Measurements from ENCODE around the gene ADCY9. TPM values are rescaled to one million over a fixed set of nuclear protein-coding genes. Genes with fewer than 3 reads are reported as not detected.

Gene ADCY9
- total and polyA plus RNA-seq, 2 donors from 2014 or later, result 6.8 to 23.7 TPM

DNA sequence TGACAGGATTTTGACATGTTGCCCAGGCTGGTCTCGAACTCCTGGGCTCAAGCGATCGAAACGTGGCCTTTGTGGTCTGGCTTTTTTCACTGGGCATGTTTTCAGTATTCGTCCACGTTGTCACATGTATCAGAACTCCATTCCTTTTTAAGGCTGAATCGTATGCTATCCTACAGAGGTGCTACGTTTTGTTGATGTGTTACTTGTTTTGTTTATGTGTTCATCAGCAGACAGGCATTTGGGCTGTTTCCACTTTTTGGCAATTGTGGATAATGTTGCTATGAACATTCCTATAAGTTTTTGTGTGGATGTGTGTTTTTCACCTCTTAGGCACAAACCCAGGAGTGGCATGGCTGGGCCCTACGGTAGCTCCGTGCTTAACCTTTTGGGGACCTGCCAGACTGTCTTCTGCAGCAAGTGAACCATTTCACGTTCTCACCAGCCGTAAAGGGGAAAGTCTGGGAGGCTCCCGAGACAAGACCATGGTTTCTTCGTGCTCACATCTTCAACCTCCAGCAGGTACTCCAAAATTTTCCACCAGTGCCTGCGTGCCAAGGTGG is 26.9 kb downstream of the ADCY9 start:
- Histone ChIP-seq H3K9ac (ENCODE audit: low read length in 3 of 3) (no peak overlapping the region), H3K4me3 (ENCODE audit: low read length in 3 of 3) (no peak overlapping the region), H3K4me1 (ENCODE audit: control insufficient read depth in 2 of 3, insufficient read depth in 2 of 3, low read depth in 1 of 3, low read length in 3 of 3) (peaks cover 0 to 18% (median 11%) of the 10 kb centered on the region in 3 donors), H3K27me3 (ENCODE audit: control insufficient read depth, insufficient read depth, low read length) (no peaks in the 10 kb centered on the region), H3K36me3 (ENCODE audit: control insufficient read depth in 2 of 3, insufficient read depth in 3 of 3, low read length in 3 of 3) (no peaks in the 10 kb centered on the region), H3K27ac (ENCODE audit: low read depth in 2 of 2, low read length in 2 of 2) (peak overlapping the region; percentile 47 to 76), H3K9me3 (ENCODE audit: control insufficient read depth in 2 of 3, insufficient read depth in 1 of 3, low read length in 3 of 3) (no peaks in the 10 kb centered on the region)
- TF ChIP-seq, protein P1, sequence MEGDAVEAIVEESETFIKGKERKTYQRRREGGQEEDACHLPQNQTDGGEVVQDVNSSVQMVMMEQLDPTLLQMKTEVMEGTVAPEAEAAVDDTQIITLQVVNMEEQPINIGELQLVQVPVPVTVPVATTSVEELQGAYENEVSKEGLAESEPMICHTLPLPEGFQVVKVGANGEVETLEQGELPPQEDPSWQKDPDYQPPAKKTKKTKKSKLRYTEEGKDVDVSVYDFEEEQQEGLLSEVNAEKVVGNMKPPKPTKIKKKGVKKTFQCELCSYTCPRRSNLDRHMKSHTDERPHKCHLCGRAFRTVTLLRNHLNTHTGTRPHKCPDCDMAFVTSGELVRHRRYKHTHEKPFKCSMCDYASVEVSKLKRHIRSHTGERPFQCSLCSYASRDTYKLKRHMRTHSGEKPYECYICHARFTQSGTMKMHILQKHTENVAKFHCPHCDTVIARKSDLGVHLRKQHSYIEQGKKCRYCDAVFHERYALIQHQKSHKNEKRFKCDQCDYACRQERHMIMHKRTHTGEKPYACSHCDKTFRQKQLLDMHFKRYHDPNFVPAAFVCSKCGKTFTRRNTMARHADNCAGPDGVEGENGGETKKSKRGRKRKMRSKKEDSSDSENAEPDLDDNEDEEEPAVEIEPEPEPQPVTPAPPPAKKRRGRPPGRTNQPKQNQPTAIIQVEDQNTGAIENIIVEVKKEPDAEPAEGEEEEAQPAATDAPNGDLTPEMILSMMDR (IDR thresholded peaks at IDR 0.05; ENCODE audit: borderline replicate concordance, extremely low read depth, insufficient read depth), result no peak
- intact Hi-C loops (cut with DNase I), result no loop called here
- no peak for FAIRE-seq
- DNase-seq, result no peak

DNA sequence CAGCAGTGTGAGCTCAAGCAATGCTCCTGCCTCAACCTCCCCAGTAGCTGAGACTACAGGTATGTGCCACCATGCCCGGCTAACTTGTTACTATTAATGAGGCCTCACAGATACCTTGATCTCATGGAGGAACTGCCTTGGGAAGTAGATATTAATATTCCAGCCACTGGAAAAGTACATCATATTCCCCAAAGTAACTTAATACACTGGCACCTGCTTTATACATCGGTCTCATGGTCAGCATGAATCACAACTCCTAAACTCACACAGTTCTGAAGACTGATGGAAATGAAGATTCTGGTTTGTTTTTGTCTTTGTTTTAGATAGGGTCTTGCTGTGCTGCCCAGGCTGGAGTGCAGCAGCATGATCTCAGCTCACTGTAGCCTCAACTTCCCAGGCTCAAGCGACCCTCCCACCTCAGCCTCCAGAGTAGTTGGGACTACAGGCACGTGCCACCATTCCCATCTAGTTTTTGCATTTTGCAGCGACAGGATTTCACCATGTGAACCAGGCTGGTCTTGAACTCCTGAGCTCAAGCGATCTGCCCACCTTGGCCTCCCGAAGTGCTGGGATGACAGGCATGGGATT is 28.2 kb downstream of the ADCY9 start:
- Histone ChIP-seq H3K9me3 (ENCODE audit: control insufficient read depth in 2 of 3, insufficient read depth in 1 of 3, low read length in 3 of 3) (no peaks in the 10 kb centered on the region), H3K4me3 (ENCODE audit: low read length in 3 of 3) (no peak overlapping the region), H3K27me3 (ENCODE audit: control insufficient read depth, insufficient read depth, low read length) (no peaks in the 10 kb centered on the region), H3K9ac (ENCODE audit: low read length in 3 of 3) (no peak overlapping the region), H3K27ac (ENCODE audit: low read depth in 2 of 2, low read length in 2 of 2) (no peak overlapping the region), H3K36me3 (ENCODE audit: control insufficient read depth in 2 of 3, insufficient read depth in 3 of 3, low read length in 3 of 3) (no peaks in the 10 kb centered on the region), H3K4me1 (ENCODE audit: control insufficient read depth in 2 of 3, insufficient read depth in 2 of 3, low read depth in 1 of 3, low read length in 3 of 3) (peaks cover 0 to 16% (median 11%) of the 10 kb centered on the region in 3 donors)
- FAIRE-seq (no peak), DNase-seq (no peak)
- TF ChIP-seq, protein P1 (IDR thresholded peaks at IDR 0.05; ENCODE audit: borderline replicate concordance, extremely low read depth, insufficient read depth), result no peak
- intact Hi-C loops (cut with DNase I), result no loop called here

DNA sequence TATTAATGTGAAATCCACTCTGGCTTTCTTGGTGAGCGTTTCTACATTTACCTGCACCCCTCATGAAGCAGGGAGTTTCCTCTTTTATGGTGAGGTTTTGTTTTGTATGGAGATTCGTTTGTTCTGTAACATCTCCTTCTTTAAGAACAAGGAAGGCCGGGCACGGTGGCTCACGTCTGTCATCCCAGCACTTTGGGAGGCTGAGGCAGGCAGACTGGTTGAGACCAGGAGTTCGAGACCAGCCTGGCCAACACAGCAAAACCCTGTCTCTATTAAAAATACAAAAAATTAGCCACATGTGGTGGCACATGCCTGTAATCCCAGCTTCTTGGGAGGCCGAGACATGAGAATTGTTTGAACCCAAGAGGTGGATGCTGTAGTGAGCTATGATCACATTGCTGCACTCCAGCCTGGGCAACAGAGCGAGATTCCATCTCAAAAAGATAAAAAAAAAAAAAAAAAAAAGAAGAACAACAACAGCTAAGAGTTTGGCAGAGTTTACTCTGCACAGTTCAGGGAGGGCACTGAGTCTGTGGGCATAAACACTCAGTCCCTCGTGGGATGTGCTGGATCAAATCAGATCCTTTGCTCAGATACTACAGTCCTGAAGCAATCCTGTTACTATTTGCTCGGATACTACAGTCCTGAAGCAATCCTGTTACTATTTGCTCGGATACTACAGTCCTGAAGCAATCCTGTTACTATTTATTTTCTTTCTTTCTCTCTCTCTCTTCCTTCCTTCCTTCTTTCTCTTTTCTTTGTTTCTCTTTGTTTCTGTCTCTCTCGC is 28.9 kb downstream of the ADCY9 start:
- Histone ChIP-seq H3K9me3 (ENCODE audit: control insufficient read depth in 2 of 3, insufficient read depth in 1 of 3, low read length in 3 of 3) (no peaks in the 10 kb centered on the region), H3K4me3 (ENCODE audit: low read length in 3 of 3) (no peak overlapping the region), H3K36me3 (ENCODE audit: control insufficient read depth in 2 of 3, insufficient read depth in 3 of 3, low read length in 3 of 3) (no peaks in the 10 kb centered on the region), H3K27me3 (ENCODE audit: control insufficient read depth, insufficient read depth, low read length) (no peaks in the 10 kb centered on the region), H3K4me1 (ENCODE audit: control insufficient read depth in 2 of 3, insufficient read depth in 2 of 3, low read depth in 1 of 3, low read length in 3 of 3) (peaks cover 0 to 18% (median 15%) of the 10 kb centered on the region in 3 donors), H3K9ac (ENCODE audit: low read length in 3 of 3) (no peak overlapping the region), H3K27ac (ENCODE audit: low read depth in 2 of 2, low read length in 2 of 2) (no peak overlapping the region)
- TF ChIP-seq, protein P1 (IDR thresholded peaks at IDR 0.05; ENCODE audit: borderline replicate concordance, extremely low read depth, insufficient read depth), result no peak
- no peak for DNase-seq
- FAIRE-seq, result no peak
- intact Hi-C loops (cut with DNase I), result no loop called here

All from kidney (tissue), 14 donors.